Measurements from ENCODE around the gene GNAO1. TPM values are rescaled to one million over a fixed set of nuclear protein-coding genes. Genes with fewer than 3 reads are reported as not detected.

Gene GNAO1
- polyA plus RNA-seq, 1 donor from 2014 or later = 31.5 TPM

- TF ChIP-seq MXI1 (conservative IDR thresholded peaks at IDR 0.05; ENCODE audit: poor library complexity, severe bottlenecking) (no peak), SMC3 (conservative IDR thresholded peaks at IDR 0.05; ENCODE audit: poor library complexity) (no peak), RAD21 (conservative IDR thresholded peaks at IDR 0.05) (no peak), REST (IDR thresholded peaks at IDR 0.05; ENCODE audit: borderline replicate concordance) (no peak), CTCF (IDR thresholded peaks at IDR 0.05; ENCODE audit: poor library complexity, severe bottlenecking) (no peak), POLR2AphosphoS5 (IDR thresholded peaks at IDR 0.05) (no peak), EZH2 (IDR thresholded peaks at IDR 0.05; ENCODE audit: borderline replicate concordance, insufficient read depth, low read length, poor library complexity, severe bottlenecking) (no peak), EP300 (conservative IDR thresholded peaks at IDR 0.05; ENCODE audit: poor library complexity, severe bottlenecking) (no peak), TAF1 (IDR thresholded peaks at IDR 0.05; ENCODE audit: low read depth) (no peak)
- no peaks in the 10 kb centered on the region for H3F3A ChIP-seq (ENCODE audit: insufficient read depth, low read length, poor library complexity, severe bottlenecking)
- no peak overlapping the region for H2AFZ ChIP-seq (ENCODE audit: low read depth, low read length)
- H3K79me2 ChIP-seq (replicated peaks; ENCODE audit: insufficient read depth, low read length) = no peaks in the 10 kb centered on the region
- H3K27me3 ChIP-seq (ENCODE audit: insufficient read depth, low read depth, low read length) = no peaks in the 10 kb centered on the region
- H4K20me1 ChIP-seq (ENCODE audit: insufficient read depth) = no peaks in the 10 kb centered on the region
- no peak overlapping the region for H3K27ac ChIP-seq (ENCODE audit: low read length)
- H3K9me3 ChIP-seq (ENCODE audit: low read length) = no peaks in the 10 kb centered on the region
- no peaks in the 10 kb centered on the region for H3K36me3 ChIP-seq (ENCODE audit: insufficient read depth, low read length)
- H3K4me2 ChIP-seq (ENCODE audit: low read length) = no peak overlapping the region
- H3K9ac ChIP-seq (ENCODE audit: low read length) = no peak overlapping the region
- H3K9me2 ChIP-seq (ENCODE audit: insufficient read depth, low read length) = no peaks in the 10 kb centered on the region
- H3K4me3 ChIP-seq (ENCODE audit: low read length) = no peak overlapping the region
Observed at GRCh38 chr16:56286809-56287208, 95.5 kb downstream of the GNAO1 start.

- Histone ChIP-seq H3K9me3 (ENCODE audit: low read length) (no peaks in the 10 kb centered on the region), H3K9ac (ENCODE audit: low read length) (no peak overlapping the region), H3K27ac (ENCODE audit: low read length) (no peak overlapping the region), H3K9me2 (ENCODE audit: insufficient read depth, low read length) (no peaks in the 10 kb centered on the region), H3K27me3 (ENCODE audit: insufficient read depth, low read depth, low read length) (no peaks in the 10 kb centered on the region), H3K36me3 (ENCODE audit: insufficient read depth, low read length) (no peaks in the 10 kb centered on the region), H3K4me3 (ENCODE audit: low read length) (no peak overlapping the region), H2AFZ (ENCODE audit: low read depth, low read length) (no peak overlapping the region), H3K79me2 (replicated peaks; ENCODE audit: insufficient read depth, low read length) (no peaks in the 10 kb centered on the region), H3F3A (ENCODE audit: insufficient read depth, low read length, poor library complexity, severe bottlenecking) (no peaks in the 10 kb centered on the region), H3K4me2 (ENCODE audit: low read length) (no peak overlapping the region), H4K20me1 (ENCODE audit: insufficient read depth) (no peaks in the 10 kb centered on the region)
- TF ChIP-seq EZH2 (IDR thresholded peaks at IDR 0.05; ENCODE audit: borderline replicate concordance, insufficient read depth, low read length, poor library complexity, severe bottlenecking) (no peak), POLR2AphosphoS5 (IDR thresholded peaks at IDR 0.05) (no peak), EP300 (conservative IDR thresholded peaks at IDR 0.05; ENCODE audit: poor library complexity, severe bottlenecking) (no peak), MXI1 (conservative IDR thresholded peaks at IDR 0.05; ENCODE audit: poor library complexity, severe bottlenecking) (no peak), CTCF (IDR thresholded peaks at IDR 0.05; ENCODE audit: poor library complexity, severe bottlenecking) (no peak), SMC3 (conservative IDR thresholded peaks at IDR 0.05; ENCODE audit: poor library complexity) (no peak), RAD21 (conservative IDR thresholded peaks at IDR 0.05) (no peak), REST (IDR thresholded peaks at IDR 0.05; ENCODE audit: borderline replicate concordance) (no peak), TAF1 (IDR thresholded peaks at IDR 0.05; ENCODE audit: low read depth) (no peak)
Observed at GRCh38 chr16:56288019-56288418, 96.7 kb downstream of the GNAO1 start.
